K562 (cell line): ENCODE data around the gene ODC1.

Source experiments
- FOXP1 ChIP-seq: sonication (generic); formaldehyde crosslinking; IDR thresholded peaks from 2 replicates; pipeline ENCODE4 v1.8.0; 2022; ENCODE audit warnings: mild to moderate bottlenecking, missing genetic modification reagents
- ZKSCAN1 ChIP-seq: fragments of 150-350 bp; IDR thresholded peaks from 2 replicates; pipeline ENCODE4 v1.6.1; 2016; ENCODE audit warnings: low read depth, low read length
- ZNF561 ChIP-seq: fragments of 450-650 bp; formaldehyde crosslinking; conservative IDR thresholded peaks from 2 replicates; pipeline ENCODE4 v1.4.0; 2020; ENCODE audit warnings: mild to moderate bottlenecking, moderate library complexity
- TF ChIP-seq, protein P1 (sequence below), 3 experiments: IDR thresholded peaks in 2 of 3; conservative IDR thresholded peaks in 1 of 3; 2 replicates each; pipeline ENCODE4 v1.5.1; 2011 to 2012; ENCODE audit warnings: low read length in 3 of 3, mild to moderate bottlenecking in 3 of 3, control low read depth in 2 of 3, improper control_type of control experiment in 1 of 3, inconsistent platforms in 1 of 3, low read depth in 1 of 3, mixed read lengths in 1 of 3, moderate library complexity in 1 of 3; ENCODE audit not compliant: insufficient read depth in 2 of 3

GRCh38 chr2:10428924-10429323 is 19.2 kb downstream of the ODC1 start:
- TF ChIP-seq ZKSCAN1 (no peak), ZNF561 (CRISPR knock-in tag) (no peak), FOXP1 (no peak)
- TF ChIP-seq, protein P1, sequence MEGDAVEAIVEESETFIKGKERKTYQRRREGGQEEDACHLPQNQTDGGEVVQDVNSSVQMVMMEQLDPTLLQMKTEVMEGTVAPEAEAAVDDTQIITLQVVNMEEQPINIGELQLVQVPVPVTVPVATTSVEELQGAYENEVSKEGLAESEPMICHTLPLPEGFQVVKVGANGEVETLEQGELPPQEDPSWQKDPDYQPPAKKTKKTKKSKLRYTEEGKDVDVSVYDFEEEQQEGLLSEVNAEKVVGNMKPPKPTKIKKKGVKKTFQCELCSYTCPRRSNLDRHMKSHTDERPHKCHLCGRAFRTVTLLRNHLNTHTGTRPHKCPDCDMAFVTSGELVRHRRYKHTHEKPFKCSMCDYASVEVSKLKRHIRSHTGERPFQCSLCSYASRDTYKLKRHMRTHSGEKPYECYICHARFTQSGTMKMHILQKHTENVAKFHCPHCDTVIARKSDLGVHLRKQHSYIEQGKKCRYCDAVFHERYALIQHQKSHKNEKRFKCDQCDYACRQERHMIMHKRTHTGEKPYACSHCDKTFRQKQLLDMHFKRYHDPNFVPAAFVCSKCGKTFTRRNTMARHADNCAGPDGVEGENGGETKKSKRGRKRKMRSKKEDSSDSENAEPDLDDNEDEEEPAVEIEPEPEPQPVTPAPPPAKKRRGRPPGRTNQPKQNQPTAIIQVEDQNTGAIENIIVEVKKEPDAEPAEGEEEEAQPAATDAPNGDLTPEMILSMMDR (IDR thresholded peaks at IDR 0.05 in 2 of 3, conservative IDR thresholded peaks at IDR 0.05 in 1 of 3; ENCODE audit: insufficient read depth in 2 of 3, low read depth in 1 of 3, low read length in 3 of 3), result no peak
